GM04503 (cell line): Measurements from ENCODE around the gene CALML3.
A peak's percentile ranks its signal among the peaks of the same experiment; 100 is the strongest.
"Not testable (repeated sequence)": the region's sequence is repeated elsewhere in the genome, so short reads cannot be mapped to it uniquely, and the experiment has no call there.

ENCODE experiments used
- DNase-seq: peaks from one replicate; pipeline ENCODE4 v3.0.0-alpha.2; 2012; ENCODE audit warnings: low read depth

CALML3 gene

GRCh38 chr10:5557040-5557721 lies 32.4 kb downstream of the CALML3 start:
- DNase-seq: no peak

GRCh38 chr10:5557799-5558771 lies 33.3 kb downstream of the CALML3 start:
- DNase-seq: no peak

GRCh38 chr10:5559022-5559421 lies 34.3 kb downstream of the CALML3 start:
- DNase-seq: not testable (repeated sequence)

- peak; percentile 43 for DNase-seq
Measured at GRCh38 chr10:5559642-5560141, 34.9 kb downstream of the CALML3 start.

DNA sequence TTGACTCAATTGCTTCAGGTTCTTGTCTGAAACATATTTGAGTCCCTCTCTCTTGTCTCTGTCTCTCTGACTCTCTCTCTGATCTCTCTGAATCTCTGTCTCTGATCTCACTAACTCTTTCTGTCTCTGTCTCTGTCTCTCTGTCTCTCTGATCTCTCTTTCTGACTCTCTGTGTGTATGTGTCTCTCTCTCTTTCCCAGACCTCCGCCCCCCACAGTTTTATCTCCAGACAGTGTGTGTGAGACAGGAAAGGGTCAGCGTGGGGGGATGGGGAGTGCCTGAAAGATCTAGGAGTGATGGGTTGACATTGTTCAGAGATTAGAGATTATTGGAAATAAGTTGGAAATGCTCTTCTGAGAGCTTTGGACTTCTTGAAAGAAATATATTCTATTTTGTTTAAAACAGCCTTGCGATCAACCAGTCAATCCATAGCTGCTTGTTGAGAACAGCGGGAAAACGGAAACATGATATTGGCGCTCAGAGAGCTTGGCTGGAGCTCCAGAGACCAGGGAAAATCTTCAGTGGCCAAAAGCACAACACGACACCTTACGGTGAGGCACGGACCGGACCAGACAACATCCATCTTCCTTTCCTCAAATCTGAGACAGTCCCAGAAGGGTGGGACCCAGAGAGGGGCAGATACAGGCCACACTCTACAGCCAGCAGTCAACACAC lies 35.5 kb downstream of the CALML3 start:
- no peak for DNase-seq

DNA sequence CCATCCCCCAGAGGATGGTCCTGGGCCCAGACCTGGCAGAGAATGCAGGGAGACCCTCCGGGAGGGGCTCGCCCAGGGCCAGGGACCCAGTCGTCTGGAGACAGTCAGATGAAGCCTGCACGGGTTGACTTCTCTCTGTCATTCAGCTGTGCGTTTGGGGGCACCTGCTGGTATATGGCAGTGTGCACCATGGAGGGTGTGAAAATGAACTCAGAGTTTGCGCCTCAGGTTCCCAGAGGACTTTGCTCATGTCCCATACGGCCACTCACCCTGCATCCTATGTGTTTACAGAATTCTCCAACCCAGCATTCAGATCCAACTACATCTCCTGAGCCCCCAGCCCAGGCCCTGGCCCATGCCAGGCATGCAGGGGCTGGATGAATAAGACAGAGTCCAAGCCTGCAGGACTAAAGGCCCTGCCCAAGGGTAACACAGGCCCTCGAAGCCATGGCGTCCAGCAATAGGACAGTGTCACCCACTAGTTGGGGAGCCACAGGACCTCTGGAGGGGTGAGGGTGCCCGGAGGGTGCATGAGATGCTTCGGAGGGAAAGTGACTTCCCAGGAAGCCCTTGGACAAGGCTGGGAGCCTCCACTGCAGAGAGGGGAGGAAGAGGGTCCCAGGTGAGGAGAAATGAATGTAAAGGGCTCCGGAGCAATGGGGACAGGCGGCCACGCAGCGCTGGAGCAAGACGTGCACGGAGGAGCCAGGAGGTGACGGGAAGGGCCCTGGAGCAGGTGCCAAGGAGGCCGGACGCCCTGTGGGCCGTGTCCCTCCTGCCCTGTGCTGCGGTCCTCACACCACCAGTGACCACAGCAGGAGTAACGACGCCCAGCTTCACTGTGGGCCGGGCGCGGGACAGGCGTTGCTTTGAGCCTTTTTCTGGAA lies 36.3 kb downstream of the CALML3 start:
- DNase-seq: no peak

DNA sequence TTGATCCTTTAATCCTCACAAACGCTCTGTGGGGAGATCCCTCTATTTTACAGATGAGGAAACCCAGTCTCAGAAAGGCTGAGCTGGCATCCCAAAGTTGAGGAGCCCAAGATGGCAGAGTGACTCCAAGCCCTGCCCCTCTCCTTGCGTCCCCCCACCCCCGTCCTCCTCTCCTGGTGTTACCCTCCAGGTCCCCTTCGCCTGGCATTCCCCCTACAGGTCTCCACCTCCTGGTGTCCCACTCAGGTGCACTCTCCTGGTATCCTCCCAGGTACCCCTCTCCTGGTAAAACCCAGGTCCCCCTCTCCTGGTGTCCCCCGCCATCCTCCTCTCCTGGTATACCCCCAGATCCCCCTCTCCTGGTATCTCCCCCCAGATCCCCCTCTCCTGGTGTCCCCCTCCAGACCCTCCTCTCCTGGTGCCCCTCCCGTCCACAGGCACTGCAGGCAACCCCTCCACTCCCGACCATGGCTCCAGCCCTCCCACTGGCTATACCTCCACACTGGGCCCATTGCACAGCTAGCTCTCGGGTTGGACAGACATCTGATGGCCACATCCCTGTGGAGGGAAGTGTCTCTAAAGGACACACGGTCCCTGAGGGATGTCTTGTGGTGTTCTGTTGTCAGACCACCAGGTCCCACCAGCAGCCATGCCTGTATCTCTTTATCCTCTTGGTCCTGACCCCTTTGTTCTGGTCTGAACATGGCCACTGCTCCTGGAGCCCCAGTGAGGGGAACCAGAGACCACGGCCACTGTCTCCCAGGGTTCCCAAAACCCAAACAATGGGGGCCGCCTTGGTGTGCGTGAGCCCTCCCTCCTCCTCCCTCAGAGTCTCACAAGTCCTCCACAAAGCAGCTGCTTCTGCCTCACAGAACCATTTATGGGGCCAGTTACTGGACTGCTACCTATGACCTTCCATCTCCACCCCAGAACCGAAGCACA lies 37.2 kb downstream of the CALML3 start:
- DNase-seq: no peak

DNA sequence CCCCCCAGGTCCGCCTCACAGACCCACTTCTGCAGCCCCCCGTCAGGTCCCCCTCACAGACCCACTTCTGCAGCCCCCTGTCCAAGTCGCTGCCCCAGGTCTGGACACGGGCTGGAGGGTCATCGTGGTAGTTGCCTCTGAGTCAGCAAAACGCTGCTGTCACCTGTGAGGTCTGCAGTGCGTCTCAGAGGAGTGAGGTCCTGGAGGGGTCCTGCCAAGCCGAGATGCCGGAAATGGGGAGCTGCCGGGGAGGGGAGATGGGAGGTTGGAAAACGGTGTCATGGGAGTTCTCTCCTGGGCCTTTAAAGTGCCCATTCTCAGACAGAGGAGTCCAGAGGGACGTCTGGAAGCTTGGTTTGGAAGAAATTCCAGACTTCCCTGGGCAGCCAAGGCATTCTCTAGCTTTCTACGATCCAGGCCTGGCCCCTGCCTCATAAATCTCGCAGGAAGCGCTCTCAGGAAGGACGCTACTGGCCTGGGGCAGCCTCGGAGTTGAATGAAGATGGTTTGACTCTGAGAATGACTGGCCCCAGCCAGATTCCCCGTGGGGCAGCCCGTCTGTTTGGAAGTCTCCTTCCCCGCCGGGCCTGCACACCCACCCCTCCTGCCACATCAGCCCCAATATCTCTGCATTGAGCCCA lies 38.7 kb downstream of the CALML3 start:
- no peak for DNase-seq

- no peak for DNase-seq
Measured at GRCh38 chr10:5563991-5564536, 39.3 kb downstream of the CALML3 start.

GRCh38 chr10:5564537-5565204 lies 39.9 kb downstream of the CALML3 start:
- DNase-seq: no peak

DNA sequence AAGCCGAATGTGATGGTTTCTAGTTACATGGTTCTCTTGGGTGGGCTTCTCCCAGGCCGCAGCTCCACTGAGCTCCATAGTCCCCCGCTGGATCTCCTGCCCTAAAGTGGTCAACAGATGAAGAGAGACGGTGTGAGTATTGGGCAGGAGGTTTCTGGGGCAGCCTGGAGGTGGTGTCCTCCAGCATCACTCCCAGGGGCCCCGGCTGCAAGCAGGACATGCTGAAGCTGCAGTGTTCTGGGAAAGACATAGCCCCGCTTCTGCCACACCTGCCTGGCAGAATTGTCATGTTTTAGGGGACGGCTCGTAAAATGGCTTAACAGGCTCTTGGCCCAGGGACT lies 40.4 kb downstream of the CALML3 start:
- no peak for DNase-seq

DNA sequence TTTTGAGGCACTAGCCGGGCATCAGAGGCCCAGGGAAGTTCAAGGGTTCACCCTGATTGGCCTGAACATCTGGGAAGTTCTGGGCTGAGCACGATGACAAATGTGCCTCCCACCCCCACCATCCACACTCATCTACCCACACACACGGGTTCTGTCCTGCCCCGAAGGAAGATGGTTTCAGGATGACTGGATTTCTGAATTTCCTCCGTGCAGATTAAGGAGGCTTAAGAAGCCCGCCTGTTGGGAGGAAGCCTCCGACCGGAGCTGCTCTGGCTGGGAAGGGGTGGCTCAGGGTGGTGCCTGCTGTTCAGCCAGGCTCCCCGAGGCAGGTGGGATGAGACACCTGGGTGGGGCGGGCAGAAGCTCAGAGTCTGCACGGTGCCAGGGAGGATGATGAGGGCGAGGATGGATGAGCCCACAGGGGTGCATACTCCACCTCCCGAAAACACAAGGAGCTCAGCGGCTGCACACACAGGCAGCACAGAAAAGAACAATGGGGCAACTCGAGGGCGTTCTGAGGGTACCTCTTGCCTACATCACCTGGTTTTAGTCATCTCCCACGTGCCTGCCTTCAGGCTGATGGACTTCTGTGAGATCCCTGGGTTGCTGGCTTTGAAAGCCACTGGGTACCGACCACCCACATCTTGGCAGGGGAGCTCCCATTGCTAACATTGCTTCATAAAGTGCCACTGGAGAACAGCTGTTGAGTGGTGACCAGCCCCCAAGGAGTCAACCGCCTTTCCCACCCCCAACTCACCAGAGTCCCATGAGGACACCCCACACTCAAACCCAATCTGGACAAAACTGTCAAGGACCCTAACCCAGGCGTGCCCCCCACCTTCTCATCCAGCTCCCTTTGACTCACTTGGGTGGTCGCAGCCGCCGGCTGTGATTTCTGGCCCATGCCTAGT lies 41.2 kb downstream of the CALML3 start:
- peak; percentile 71 for DNase-seq

DNA sequence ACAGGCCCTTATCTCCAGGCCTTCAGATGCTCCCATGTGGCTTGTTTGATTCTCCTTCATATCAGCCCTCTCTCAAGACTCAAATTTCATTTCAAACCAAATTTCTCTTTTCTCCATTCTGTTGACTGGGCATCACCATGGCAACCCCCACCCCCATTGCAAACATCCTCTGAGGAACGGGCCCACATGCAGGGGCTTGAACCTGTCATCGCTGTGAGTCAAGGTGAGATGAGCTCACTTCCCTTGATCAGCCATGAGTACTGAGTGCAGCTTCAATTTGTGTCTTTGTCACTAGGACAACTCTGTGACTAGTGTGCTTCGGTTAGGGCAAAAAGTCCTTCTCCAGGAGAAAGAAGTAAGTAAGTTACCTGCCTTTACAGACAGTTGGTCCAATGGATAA lies 41.9 kb downstream of the CALML3 start:
- DNase-seq: no peak

DNA sequence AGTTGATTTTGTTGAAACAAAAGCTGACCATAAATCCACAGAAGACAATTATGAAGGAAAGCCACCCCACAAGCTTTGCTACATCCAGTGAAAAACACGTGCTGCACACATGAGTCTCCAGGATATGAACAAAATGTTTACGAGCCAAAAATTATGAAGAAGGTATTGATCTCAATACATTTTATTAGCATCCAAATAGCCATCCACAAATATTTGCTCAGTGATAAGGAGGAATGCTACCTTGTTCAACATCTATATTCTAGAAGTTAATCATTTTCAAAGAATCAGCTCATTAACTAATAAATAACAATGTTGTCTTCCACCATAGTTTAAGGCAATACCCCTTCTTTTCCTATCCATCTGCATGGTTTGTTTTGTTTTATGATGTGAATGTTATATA lies 42.7 kb downstream of the CALML3 start:
- DNase-seq: no peak

DNA sequence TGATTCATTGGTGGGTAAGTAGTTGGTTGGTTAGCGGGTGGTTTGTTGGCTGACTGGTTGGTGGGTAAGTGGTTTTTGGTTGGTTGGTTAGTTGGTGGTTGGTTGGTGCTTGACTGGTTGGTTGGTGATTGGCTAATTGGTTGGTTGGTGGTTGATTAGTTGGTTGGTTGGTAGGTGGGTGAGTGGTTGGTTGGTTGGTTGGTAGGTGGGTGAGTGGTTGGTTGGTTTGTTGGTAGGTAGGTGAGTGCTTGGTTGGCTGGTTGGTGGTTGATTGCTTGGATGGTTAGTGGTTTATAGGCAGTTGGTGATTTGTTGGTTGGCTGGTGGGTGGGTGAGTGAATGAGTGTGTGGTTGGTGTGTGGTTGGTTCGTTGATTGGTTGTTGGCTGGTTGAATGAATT lies 44.2 kb downstream of the CALML3 start:
- DNase-seq: no peak

- no peak for DNase-seq
Measured at GRCh38 chr10:5569568-5569967, 44.8 kb downstream of the CALML3 start.

DNA sequence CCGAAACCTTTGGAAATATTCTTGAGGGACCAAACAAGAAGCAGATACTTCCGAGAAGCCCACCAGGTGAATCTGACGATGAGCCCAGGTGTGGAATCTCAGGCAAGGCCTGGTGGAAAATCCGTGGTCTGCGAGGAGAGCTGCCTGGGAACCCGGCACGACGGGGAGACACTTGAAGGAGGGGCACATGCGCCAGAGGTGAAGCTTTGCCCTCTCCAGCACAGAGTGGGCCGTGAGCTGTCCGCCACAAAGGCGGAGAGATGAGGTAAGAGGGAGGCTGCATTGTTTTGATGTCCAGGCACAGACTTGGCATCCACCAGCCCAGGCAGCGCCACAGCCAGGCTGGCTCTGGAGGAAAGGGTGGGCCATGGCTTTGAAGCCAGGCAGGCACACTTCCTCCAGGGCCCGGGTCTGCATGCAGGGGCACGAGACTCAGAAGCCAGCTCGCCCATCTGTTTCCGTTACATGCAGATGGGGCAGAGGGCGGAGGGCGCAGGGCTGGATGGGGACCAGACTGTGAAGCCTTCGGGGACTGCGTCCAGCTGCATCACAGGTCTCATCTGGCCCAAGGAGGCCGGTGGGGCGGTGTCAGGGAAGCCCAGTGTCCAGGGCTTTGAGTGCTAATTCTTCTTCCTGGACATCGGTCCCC lies 45.4 kb downstream of the CALML3 start:
- DNase-seq: no peak
